ENCODE data around the gene RPS27A. TPM values are rescaled to one million over a fixed set of nuclear protein-coding genes. Genes with fewer than 3 reads are reported as not detected.
A peak's percentile ranks its signal among the peaks of the same experiment; 100 is the strongest.

The RPS27A gene
- total and polyA plus RNA-seq, 9 donors = 1,558 to 6,047 (median 2,035) TPM

DNA sequence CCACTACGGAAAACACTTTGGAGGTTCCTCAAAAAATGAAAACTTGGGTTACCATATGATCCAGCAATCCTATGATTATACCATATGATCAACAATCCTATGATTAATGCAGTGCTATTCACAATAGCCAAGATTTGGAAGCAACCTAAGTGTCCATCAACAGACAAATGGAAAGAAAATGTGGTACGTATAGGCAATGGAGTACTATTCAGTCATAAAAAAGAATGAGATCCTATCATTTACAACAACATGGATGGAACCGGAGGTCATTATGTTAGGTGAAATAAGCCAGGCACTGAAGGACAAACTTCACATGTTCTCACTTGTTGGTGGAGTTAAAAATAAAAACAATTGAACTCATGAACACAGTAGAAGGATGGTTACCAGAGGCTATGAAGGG, 28.0 kb upstream of the RPS27A start:
- no peaks in the 10 kb centered on the region for H3K27me3 ChIP-seq
- H3K4me3 ChIP-seq = no peak overlapping the region
- 95 to 99% (median 98%) methylated on average over 3 of the region's 3 CpGs for WGBS, 3 donors
- TF ChIP-seq POLR2A (IDR thresholded peaks at IDR 0.05) = no peak
- no peak for TF ChIP-seq CTCF (IDR thresholded peaks at IDR 0.05)
- no peak for TF ChIP-seq EP300 (IDR thresholded peaks at IDR 0.05)
- H3K27ac ChIP-seq = no peak overlapping the region
- no peaks in the 10 kb centered on the region for H3K9me3 ChIP-seq
- H3K36me3 ChIP-seq = no peaks in the 10 kb centered on the region
- DNase-seq = no peak
- intact Hi-C loops (cut with DNase I) = no loop called here
- H3K4me1 ChIP-seq (ENCODE audit: insufficient read depth) = no peaks in the 10 kb centered on the region

DNA sequence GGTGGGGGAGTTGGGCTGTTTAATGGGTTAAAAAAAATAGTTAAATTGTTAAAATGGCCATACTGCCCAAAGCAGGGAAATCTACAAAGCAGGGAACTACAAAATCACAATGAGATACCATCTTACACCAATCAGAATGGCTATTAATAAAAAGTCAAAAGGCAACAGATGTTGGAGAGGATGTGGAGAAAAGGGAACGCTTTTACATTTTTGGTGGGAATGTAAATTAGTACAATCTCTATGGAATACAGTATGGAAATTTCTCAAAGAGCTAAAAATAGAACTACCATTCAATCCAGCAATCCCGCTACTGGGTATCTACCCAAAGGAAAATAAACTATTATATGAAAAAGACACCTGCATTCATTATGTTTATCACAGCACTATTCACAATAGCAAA, 27.5 kb upstream of the RPS27A start:
- Histone ChIP-seq H3K4me1 (ENCODE audit: insufficient read depth) (no peaks in the 10 kb centered on the region), H3K27ac (no peak overlapping the region), H3K36me3 (no peaks in the 10 kb centered on the region), H3K9me3 (no peaks in the 10 kb centered on the region), H3K4me3 (no peak overlapping the region), H3K27me3 (no peaks in the 10 kb centered on the region)
- TF ChIP-seq POLR2A (IDR thresholded peaks at IDR 0.05) (no peak), CTCF (IDR thresholded peaks at IDR 0.05) (no peak), EP300 (IDR thresholded peaks at IDR 0.05) (no peak)
- no peak for DNase-seq
- intact Hi-C loops (cut with DNase I) = no loop called here
- WGBS, 3 donors = 96 to 99% (median 98%) methylated on average over 2 of the region's 2 CpGs

DNA sequence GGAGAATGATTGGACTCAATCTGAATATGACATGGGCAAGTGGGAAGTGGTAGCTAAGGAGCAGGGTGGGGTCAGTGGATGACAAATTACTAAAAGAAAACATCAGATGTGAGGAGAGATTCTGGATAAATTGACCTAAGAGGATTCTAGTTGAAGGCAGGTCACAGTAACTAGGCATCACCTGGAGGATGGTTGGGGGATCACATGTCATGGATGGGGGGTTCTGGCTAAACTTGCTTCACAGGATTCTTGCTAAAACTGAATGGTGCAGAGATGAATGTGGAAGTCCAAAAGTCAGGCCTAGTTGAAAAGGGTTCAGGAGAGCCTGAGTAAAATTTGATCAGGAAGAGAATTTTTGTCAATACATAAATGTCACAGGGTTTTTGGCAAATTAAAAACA, 18.7 kb upstream of the RPS27A start:
- no peak for DNase-seq
- Histone ChIP-seq H3K4me1 (ENCODE audit: insufficient read depth) (no peaks in the 10 kb centered on the region), H3K9me3 (no peaks in the 10 kb centered on the region), H3K36me3 (no peaks in the 10 kb centered on the region), H3K27ac (no peak overlapping the region), H3K27me3 (no peaks in the 10 kb centered on the region), H3K4me3 (no peak overlapping the region)
- TF ChIP-seq EP300 (IDR thresholded peaks at IDR 0.05) = no peak
- TF ChIP-seq CTCF (IDR thresholded peaks at IDR 0.05) = no peak
- TF ChIP-seq POLR2A (IDR thresholded peaks at IDR 0.05) = no peak
- intact Hi-C loops (cut with DNase I) = no loop called here

DNA sequence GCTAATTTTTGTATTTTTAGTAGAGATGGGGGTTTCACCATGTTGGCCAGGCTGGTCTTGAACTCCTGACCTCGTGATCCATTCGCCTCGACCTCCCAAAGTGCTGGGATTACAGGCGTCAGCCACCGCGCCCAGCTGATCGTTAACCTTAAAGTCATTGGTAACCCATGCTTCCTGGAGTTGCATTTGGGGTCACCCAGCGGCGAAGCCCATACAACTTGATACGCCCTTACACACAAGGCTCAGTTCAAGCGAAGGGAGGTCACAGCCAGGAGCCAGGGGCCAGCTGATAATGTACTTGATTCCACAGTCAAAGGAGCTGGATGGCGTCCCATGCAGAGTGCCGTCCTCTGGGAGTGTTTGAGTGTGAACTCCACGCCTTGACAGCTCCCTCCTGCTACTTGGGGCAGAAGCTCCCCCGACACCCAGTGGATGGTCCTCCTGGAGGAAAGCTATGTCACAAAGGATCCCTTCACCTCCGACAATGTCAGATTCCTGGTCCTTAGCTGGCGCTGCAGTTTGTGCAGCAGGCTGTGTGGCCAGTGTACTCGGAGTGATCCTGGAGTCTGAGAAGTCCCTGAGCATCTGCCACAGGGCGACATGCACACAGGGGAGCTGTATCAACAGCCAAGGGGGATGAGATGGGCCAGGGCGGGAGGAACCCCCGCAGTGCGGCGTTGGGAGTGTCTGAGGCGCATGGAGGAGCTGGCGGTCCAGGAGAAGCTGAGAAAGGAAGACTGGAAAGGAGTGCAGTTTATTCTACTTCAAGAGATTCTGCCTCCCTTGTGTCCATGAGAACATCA, 8.3 kb upstream of the RPS27A start:
- peaks cover 11% of the 10 kb centered on the region for H3K4me1 ChIP-seq (ENCODE audit: insufficient read depth)
- 91% methylated on average over 25 of the region's 25 CpGs for WGBS, 3 donors
- H3K27me3 ChIP-seq = no peaks in the 10 kb centered on the region
- peak in 4 of 5 donors; percentile 24 to 54 (median 34) for DNase-seq
- H3K36me3 ChIP-seq = no peaks in the 10 kb centered on the region
- peak overlapping the region in 1 of 2 donors; percentile 94 for H3K27ac ChIP-seq
- TF ChIP-seq POLR2A (IDR thresholded peaks at IDR 0.05) (no peak), CTCF (IDR thresholded peaks at IDR 0.05) (no peak), EP300 (IDR thresholded peaks at IDR 0.05) (no peak)
- H3K4me3 ChIP-seq = peak overlapping the region; percentile 63
- H3K9me3 ChIP-seq = no peaks in the 10 kb centered on the region
- intact Hi-C loops (cut with DNase I) = no loop called here

Measured in ovary (tissue), 9 donors.